ENCODE measurements around the gene NOPCHAP1.

Gene NOPCHAP1

DNA sequence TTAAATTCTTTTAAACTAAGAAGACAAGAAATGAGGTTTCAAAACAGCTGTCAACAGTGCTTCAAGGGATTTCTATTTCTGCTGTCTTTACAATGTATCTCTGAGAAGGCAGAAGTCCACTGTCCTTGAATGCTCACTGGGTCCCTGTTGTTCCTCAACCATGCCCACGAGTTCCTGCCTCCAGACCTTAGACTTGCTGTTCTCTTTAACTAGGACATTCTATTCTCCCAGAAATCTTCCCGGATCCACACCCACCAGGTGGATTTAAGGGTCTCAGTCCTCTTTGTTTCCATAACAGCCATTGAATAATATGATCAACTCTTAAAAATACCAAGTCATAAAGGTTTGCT, 21.3 kb upstream of the NOPCHAP1 start:
- Histone ChIP-seq H3K9me2 (ENCODE audit: low read depth, low read length) (no peaks in the 10 kb centered on the region), H3K4me3 (ENCODE audit: low read depth, low read length, poor library complexity, severe bottlenecking) (no peak overlapping the region), H3K27ac (ENCODE audit: low read depth, low read length, poor library complexity, severe bottlenecking) (no peak overlapping the region), H3K9ac (ENCODE audit: low read length) (no peak overlapping the region), H3F3A (ENCODE audit: insufficient read depth, low read length) (no peaks in the 10 kb centered on the region), H3K4me2 (ENCODE audit: low read length) (no peak overlapping the region), H4K20me1 (ENCODE audit: insufficient read depth, low read length) (no peaks in the 10 kb centered on the region), H3K27me3 (ENCODE audit: insufficient read depth, low read length) (no peaks in the 10 kb centered on the region), H3K36me3 (ENCODE audit: insufficient read depth, low read length) (no peaks in the 10 kb centered on the region), H3K4me1 (ENCODE audit: insufficient read depth, low read length, severe bottlenecking) (no peaks in the 10 kb centered on the region), H2AFZ (ENCODE audit: low read length) (no peak overlapping the region), H3K79me2 (ENCODE audit: insufficient read depth, low read length) (no peaks in the 10 kb centered on the region), H3K9me3 (ENCODE audit: low read length) (no peaks in the 10 kb centered on the region)
- TF ChIP-seq EZH2 (IDR thresholded peaks at IDR 0.05; ENCODE audit: borderline replicate concordance, low read length): no peak
- TF ChIP-seq, protein P1, sequence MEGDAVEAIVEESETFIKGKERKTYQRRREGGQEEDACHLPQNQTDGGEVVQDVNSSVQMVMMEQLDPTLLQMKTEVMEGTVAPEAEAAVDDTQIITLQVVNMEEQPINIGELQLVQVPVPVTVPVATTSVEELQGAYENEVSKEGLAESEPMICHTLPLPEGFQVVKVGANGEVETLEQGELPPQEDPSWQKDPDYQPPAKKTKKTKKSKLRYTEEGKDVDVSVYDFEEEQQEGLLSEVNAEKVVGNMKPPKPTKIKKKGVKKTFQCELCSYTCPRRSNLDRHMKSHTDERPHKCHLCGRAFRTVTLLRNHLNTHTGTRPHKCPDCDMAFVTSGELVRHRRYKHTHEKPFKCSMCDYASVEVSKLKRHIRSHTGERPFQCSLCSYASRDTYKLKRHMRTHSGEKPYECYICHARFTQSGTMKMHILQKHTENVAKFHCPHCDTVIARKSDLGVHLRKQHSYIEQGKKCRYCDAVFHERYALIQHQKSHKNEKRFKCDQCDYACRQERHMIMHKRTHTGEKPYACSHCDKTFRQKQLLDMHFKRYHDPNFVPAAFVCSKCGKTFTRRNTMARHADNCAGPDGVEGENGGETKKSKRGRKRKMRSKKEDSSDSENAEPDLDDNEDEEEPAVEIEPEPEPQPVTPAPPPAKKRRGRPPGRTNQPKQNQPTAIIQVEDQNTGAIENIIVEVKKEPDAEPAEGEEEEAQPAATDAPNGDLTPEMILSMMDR (IDR thresholded peaks at IDR 0.05; ENCODE audit: low read length): no peak

DNA sequence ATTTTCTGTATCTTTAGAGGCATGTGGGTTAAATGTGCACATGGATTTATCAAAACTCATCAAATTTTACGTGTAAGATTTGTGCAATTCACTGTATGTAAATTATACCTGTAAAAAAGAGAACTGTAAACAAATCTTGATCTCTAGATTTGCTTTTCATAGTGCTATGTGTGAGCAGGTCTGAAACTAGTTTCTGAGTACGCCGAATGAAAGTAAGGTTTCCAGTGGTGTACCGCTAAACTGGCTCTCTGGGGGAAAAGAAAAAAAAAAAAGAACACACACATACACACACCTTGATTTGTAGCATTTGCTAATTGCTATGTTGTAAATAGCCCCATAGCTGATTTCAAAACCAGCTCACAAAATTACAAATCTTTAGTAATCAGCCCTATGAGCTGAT, 19.4 kb upstream of the NOPCHAP1 start:
- H3K4me1 ChIP-seq (ENCODE audit: insufficient read depth, low read length, severe bottlenecking): no peaks in the 10 kb centered on the region
- no peaks in the 10 kb centered on the region for H3F3A ChIP-seq (ENCODE audit: insufficient read depth, low read length)
- H3K27ac ChIP-seq (ENCODE audit: low read depth, low read length, poor library complexity, severe bottlenecking): no peak overlapping the region
- no peak for TF ChIP-seq EZH2 (IDR thresholded peaks at IDR 0.05; ENCODE audit: borderline replicate concordance, low read length)
- TF ChIP-seq, protein P1 (IDR thresholded peaks at IDR 0.05; ENCODE audit: low read length): no peak
- no peaks in the 10 kb centered on the region for H3K79me2 ChIP-seq (ENCODE audit: insufficient read depth, low read length)
- H3K36me3 ChIP-seq (ENCODE audit: insufficient read depth, low read length): no peaks in the 10 kb centered on the region
- H4K20me1 ChIP-seq (ENCODE audit: insufficient read depth, low read length): no peaks in the 10 kb centered on the region
- no peak overlapping the region for H3K9ac ChIP-seq (ENCODE audit: low read length)
- no peaks in the 10 kb centered on the region for H3K9me2 ChIP-seq (ENCODE audit: low read depth, low read length)
- H3K27me3 ChIP-seq (ENCODE audit: insufficient read depth, low read length): no peaks in the 10 kb centered on the region
- no peak overlapping the region for H2AFZ ChIP-seq (ENCODE audit: low read length)
- H3K4me3 ChIP-seq (ENCODE audit: low read depth, low read length, poor library complexity, severe bottlenecking): no peak overlapping the region
- H3K4me2 ChIP-seq (ENCODE audit: low read length): no peak overlapping the region
- no peaks in the 10 kb centered on the region for H3K9me3 ChIP-seq (ENCODE audit: low read length)

DNA sequence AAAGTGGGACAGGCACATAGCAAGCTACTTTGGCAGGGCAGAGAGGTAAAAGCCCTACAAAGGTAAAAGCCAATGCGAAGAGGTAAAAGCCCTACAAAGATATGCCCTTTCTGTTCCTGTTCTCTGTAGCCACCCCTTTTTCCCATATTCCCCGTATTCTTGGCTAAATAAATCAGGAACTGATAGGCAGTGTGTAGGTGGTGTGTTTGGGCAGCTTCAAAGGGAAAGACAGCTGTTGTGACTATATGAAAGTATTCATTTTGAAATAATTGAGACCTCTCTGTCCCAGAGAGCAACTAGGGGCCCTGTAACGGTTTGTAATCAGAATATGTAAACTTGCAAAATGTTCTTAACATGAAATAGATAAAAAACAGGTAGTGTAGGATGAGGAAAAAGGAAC, 16.8 kb upstream of the NOPCHAP1 start:
- Histone ChIP-seq H3K4me3 (ENCODE audit: low read depth, low read length, poor library complexity, severe bottlenecking) (no peak overlapping the region), H3K36me3 (ENCODE audit: insufficient read depth, low read length) (no peaks in the 10 kb centered on the region), H4K20me1 (ENCODE audit: insufficient read depth, low read length) (no peaks in the 10 kb centered on the region), H3K4me1 (ENCODE audit: insufficient read depth, low read length, severe bottlenecking) (peaks cover under 1% of the 10 kb centered on the region), H3K9me2 (ENCODE audit: low read depth, low read length) (no peaks in the 10 kb centered on the region), H3F3A (ENCODE audit: insufficient read depth, low read length) (no peaks in the 10 kb centered on the region), H3K27ac (ENCODE audit: low read depth, low read length, poor library complexity, severe bottlenecking) (no peak overlapping the region), H3K9me3 (ENCODE audit: low read length) (no peaks in the 10 kb centered on the region), H3K4me2 (ENCODE audit: low read length) (no peak overlapping the region), H2AFZ (ENCODE audit: low read length) (no peak overlapping the region), H3K27me3 (ENCODE audit: insufficient read depth, low read length) (no peaks in the 10 kb centered on the region), H3K79me2 (ENCODE audit: insufficient read depth, low read length) (no peaks in the 10 kb centered on the region), H3K9ac (ENCODE audit: low read length) (no peak overlapping the region)
- TF ChIP-seq EZH2 (IDR thresholded peaks at IDR 0.05; ENCODE audit: borderline replicate concordance, low read length): no peak
- TF ChIP-seq, protein P1 (IDR thresholded peaks at IDR 0.05; ENCODE audit: low read length): no peak
